K562 (cell line): ENCODE measurements around the gene PITPNC1. TPM values are rescaled to one million over a fixed set of nuclear protein-coding genes. Genes with fewer than 3 reads are reported as not detected.

Experiments
- CCNT2 ChIP-seq: IDR thresholded peaks from 2 replicates; pipeline ENCODE4 v1.6.1; 2011; ENCODE audit warnings: borderline replicate concordance, low read depth, mild to moderate bottlenecking, moderate library complexity, mixed read lengths, low read length; ENCODE audit not compliant: insufficient read length; ENCODE audit errors: extremely low read depth
- CTBP1 ChIP-seq: fragments of 450-650 bp; IDR thresholded peaks from 2 replicates; pipeline ENCODE4 v1.6.1; 2016; ENCODE audit warnings: borderline replicate concordance
- CUX1 ChIP-seq: fragments of 200-800 bp; sonication (Bioruptor generic); IDR thresholded peaks from 2 replicates; pipeline ENCODE4 v1.6.1; 2016; ENCODE audit warnings: missing genetic modification characterization, missing compliant biosample characterization
- DEAF1 ChIP-seq: fragments of 450-650 bp; formaldehyde crosslinking; IDR thresholded peaks from 2 replicates; pipeline ENCODE4 v1.4.0; 2020; ENCODE audit warnings: mild to moderate bottlenecking, moderate library complexity
- GMEB1 ChIP-seq: fragments of 250-450 bp; sonication (Bioruptor Pico); IDR thresholded peaks from 2 replicates; pipeline ENCODE4 v1.4.0; 2020; ENCODE audit warnings: mild to moderate bottlenecking
- ILK ChIP-seq: fragments of 450-650 bp; IDR thresholded peaks from 2 replicates; pipeline ENCODE4 v1.6.1; 2016; ENCODE audit warnings: missing genetic modification characterization, low read depth, mild to moderate bottlenecking, missing compliant biosample characterization, moderate library complexity, borderline replicate concordance
- NFXL1 ChIP-seq: fragments of 450-650 bp; formaldehyde crosslinking; IDR thresholded peaks from 2 replicates; pipeline ENCODE4 v1.4.0; 2021; ENCODE audit warnings: mild to moderate bottlenecking
- RB1 ChIP-seq: fragments of 450-650 bp; IDR thresholded peaks from 2 replicates; pipeline ENCODE4 v1.6.1; 2017; ENCODE audit warnings: low read depth, mild to moderate bottlenecking
- ZFPM2 ChIP-seq: fragments of 250-450 bp; sonication (Bioruptor Pico); IDR thresholded peaks from 2 replicates; pipeline ENCODE4 v1.5.1; 2022; ENCODE audit warnings: mild to moderate bottlenecking
- ZNF609 ChIP-seq: sonication (generic); formaldehyde crosslinking; IDR thresholded peaks from 2 replicates; pipeline ENCODE4 v1.8.1; 2023; ENCODE audit warnings: missing genetic modification reagents, mild to moderate bottlenecking, borderline replicate concordance
- polyA plus RNA-seq, 8 experiments: library from polyadenylated mRNA; depleted of rRNA in 4 of 8; stranded (reverse) in 5 of 8; unstranded in 3 of 8; fragments of >200 nt; fragmentation: Nextera tagmentation in 2 of 8; fragmentation: Illumina TruSeq in 1 of 8; extraction: Ambion mirVana in 2 of 8; extraction: Trizol in 1 of 8; gene quantifications; 2 replicates each; pipeline versions ENCODE4 v1.2.1 to v1.2.3, GENCODE V29; 2011 to 2014; ENCODE audit warnings: inconsistent platforms in 1 of 8, missing spikeins in 1 of 8
- total RNA-seq, 7 experiments: library from RNA; depleted of rRNA in 6 of 7; stranded (reverse); fragments of >200 nt in 6 of 7; fragmentation: Illumina TruSeq in 2 of 7; extraction: Trizol in 2 of 7; gene quantifications; 2 replicates each; pipeline versions ENCODE4 v1.2.1 to v1.2.3, GENCODE V29; 2011 to 2021; ENCODE audit warnings: low replicate concordance in 1 of 7

PITPNC1 gene
- total and polyA plus RNA-seq, 9 of the 15 experiments (the other 6 are each of a cell fraction or from before 2014, with no cell fraction given), result 0.11 to 1.1 (median 0.65) TPM

GRCh38 chr17:67378454-67379250, 1.6 kb downstream of the PITPNC1 start (continued):
- TF ChIP-seq CUX1, result no peak
- no peak for TF ChIP-seq ZNF609
- TF ChIP-seq ZFPM2 (CRISPR knock-in tag), result no peak
- TF ChIP-seq ILK (tag), result no peak
- no peak for TF ChIP-seq NFXL1 (CRISPR knock-in tag)
- TF ChIP-seq DEAF1, result no peak
- peak; percentile 22; the same call in 1 of the 2 replicates for TF ChIP-seq GMEB1 (CRISPR knock-in tag)
- TF ChIP-seq CCNT2, result peak; percentile 69
- TF ChIP-seq CTBP1, result peak; percentile 56; the same call in 1 of the 2 replicates
- peak; percentile 90; the same call in 1 of the 2 replicates for TF ChIP-seq RB1
